HepG2 (cell line): ENCODE results near the gene UFL1. TPM values are rescaled to one million over a fixed set of nuclear protein-coding genes. Genes with fewer than 3 reads are reported as not detected.
"Not testable (repeated sequence)": the region's sequence is repeated elsewhere in the genome, so short reads cannot be mapped to it uniquely, and the experiment has no call there.

Experiments
- ATAC-seq: fragments of 200-7000 bp; cut with Tn5 transposase; 3 replicates; pipeline ENCODE4 v1.9.1; 2020; ENCODE audit warnings: mild to moderate bottlenecking, moderate library complexity
- BruUV-seq: library from RNA; stranded (reverse); fragments of 400-500 nt; replicated peaks from 2 replicates; lab custom pipeline; 2021; lab: Mats Ljungman, UMichigan
- CTCF ChIA-PET: fragments of 300-600 bp; formaldehyde crosslinking; extraction: SDS; loops from one replicate; lab custom pipeline; 2021; ENCODE audit warnings: low total read pairs, inconsistent platforms, low intra/inter-chr PET ratio; lab: Yijun Ruan, JAX
- POLR2A ChIA-PET: fragments of 350-600 bp; sonication (Branson Sonifier 250); formaldehyde crosslinking; loops from one replicate; lab custom pipeline; 2020; ENCODE audit warnings: antibody characterized with exemption, inconsistent platforms; lab: Yijun Ruan, JAX
- DNase-seq: peaks from one replicate; pipeline ENCODE4 v3.0.0-alpha.2; 2015; ENCODE audit warnings: low spot score
- FAIRE-seq: peaks from 3 replicates; lab custom pipeline; 2011; peaks lifted over from hg19 to GRCh38; lab: Jason Lieb, UNC
- H2AFZ ChIP-seq: one replicate; pipeline ENCODE4 v1.6.1; 2011; ENCODE audit warnings: low read length, inconsistent platforms
- H3K27ac ChIP-seq: fragments of 300-600 bp; 3 replicates; pipeline ENCODE4 v1.8.0; 2011; ENCODE audit warnings: mixed run types, mild to moderate bottlenecking, mixed read lengths, low read length, inconsistent platforms; ENCODE audit not compliant: insufficient read depth; ENCODE audit errors: extremely low read length
- H3K27me3 ChIP-seq, 2 experiments: fragments of 200-600 bp in 1 of 2; 2 replicates in 1 of 2; 3 replicates in 1 of 2; pipeline versions ENCODE4 v1.6.0 to v1.8.0; 2011; ENCODE audit warnings: low read length in 2 of 2, mild to moderate bottlenecking in 2 of 2, moderate library complexity in 2 of 2, inconsistent platforms in 1 of 2; ENCODE audit not compliant: insufficient read depth in 2 of 2, control insufficient read depth in 1 of 2
- H3K36me3 ChIP-seq, 2 experiments: fragments of 200-600 bp in 1 of 2; replicated peaks in 1 of 2; 2 replicates in 1 of 2; 3 replicates in 1 of 2; pipeline versions ENCODE4 v1.5.1 to v1.8.0; 2011; ENCODE audit warnings: low read length in 2 of 2, inconsistent platforms in 1 of 2; ENCODE audit not compliant: insufficient read depth in 2 of 2, control insufficient read depth in 1 of 2
- H3K4me1 ChIP-seq: 2 replicates; pipeline ENCODE4 v1.5.1; 2012; ENCODE audit warnings: low read length, inconsistent platforms; ENCODE audit not compliant: insufficient read depth
- H3K4me2 ChIP-seq: 2 replicates; pipeline ENCODE4 v1.6.0; 2011; ENCODE audit warnings: low read depth, low read length, inconsistent platforms
- H3K4me3 ChIP-seq, 3 experiments: fragments of 200-600 bp in 1 of 3; sonication (generic), shearing (Covaris generic) in 1 of 3; replicated peaks in 1 of 3; 2 replicates each; pipeline ENCODE4 v1.5.1; 2011 to 2016; ENCODE audit warnings: low read length in 3 of 3, inconsistent platforms in 2 of 3, low read depth in 2 of 3, mild to moderate bottlenecking in 2 of 3, control low read depth in 1 of 3, mixed read lengths in 1 of 3; ENCODE audit not compliant: insufficient read depth in 1 of 3
- H3K79me2 ChIP-seq: one replicate; pipeline ENCODE4 v1.6.1; 2011; ENCODE audit warnings: low read length, inconsistent platforms; ENCODE audit not compliant: insufficient read depth
- H3K9ac ChIP-seq: 2 replicates; pipeline ENCODE4 v1.6.0; 2011; ENCODE audit warnings: mild to moderate bottlenecking, low read depth, low read length, inconsistent platforms; ENCODE audit not compliant: insufficient read depth
- H3K9me3 ChIP-seq: 2 replicates; pipeline ENCODE4 v1.5.1; 2012; ENCODE audit warnings: mild to moderate bottlenecking, low read length
- H4K20me1 ChIP-seq: 2 replicates; pipeline ENCODE4 v1.6.0; 2011; ENCODE audit warnings: inconsistent platforms, mild to moderate bottlenecking, low read length, moderate library complexity; ENCODE audit not compliant: insufficient read depth
- MAFF ChIP-seq: IDR thresholded peaks from 2 replicates; pipeline ENCODE4 v1.6.1; 2011; ENCODE audit warnings: low read depth, low read length, improper control_type of control experiment
- MAFK ChIP-seq, 2 experiments: IDR thresholded peaks in 1 of 2; conservative IDR thresholded peaks in 1 of 2; 2 replicates each; pipeline ENCODE4 v1.6.1; 2011; ENCODE audit warnings: improper control_type of control experiment in 2 of 2, low read length in 2 of 2
- NFIC ChIP-seq: IDR thresholded peaks from 2 replicates; pipeline ENCODE4 v1.6.1; 2012; ENCODE audit warnings: mild to moderate bottlenecking, low read length, inconsistent platforms
- PLSCR1 ChIP-seq: sonication (generic); formaldehyde crosslinking; IDR thresholded peaks from 2 replicates; pipeline ENCODE4 v1.5.0; 2020; ENCODE audit warnings: missing genetic modification reagents, mild to moderate bottlenecking, borderline replicate concordance
- POGZ ChIP-seq: sonication (generic); formaldehyde crosslinking; IDR thresholded peaks from 2 replicates; pipeline ENCODE4 v1.4.0; 2020; ENCODE audit warnings: mild to moderate bottlenecking, missing genetic modification reagents
- ZBTB1 ChIP-seq: sonication (generic); formaldehyde crosslinking; IDR thresholded peaks from 2 replicates; pipeline ENCODE4 v1.4.0; 2020; ENCODE audit warnings: missing genetic modification reagents, borderline replicate concordance
- ZMAT5 ChIP-seq: sonication (generic); formaldehyde crosslinking; IDR thresholded peaks from 2 replicates; pipeline ENCODE4 v1.5.0; 2020; ENCODE audit warnings: mild to moderate bottlenecking, low read depth, missing genetic modification reagents, borderline replicate concordance
- ZNF577 ChIP-seq: sonication (generic); formaldehyde crosslinking; IDR thresholded peaks from 2 replicates; pipeline ENCODE4 v1.4.0; 2020; ENCODE audit warnings: mild to moderate bottlenecking, low read depth, missing genetic modification reagents, borderline replicate concordance
- ZNF652 ChIP-seq: IDR thresholded peaks from 2 replicates; pipeline ENCODE4 v1.6.1; 2016; ENCODE audit warnings: low read depth, borderline replicate concordance
- ZNF740 ChIP-seq: sonication (generic); formaldehyde crosslinking; IDR thresholded peaks from 2 replicates; pipeline ENCODE4 v1.4.0; 2020; ENCODE audit warnings: missing genetic modification reagents
- ZNF878 ChIP-seq: sonication (generic); formaldehyde crosslinking; IDR thresholded peaks from 2 replicates; pipeline ENCODE4 v1.8.1; 2023; ENCODE audit warnings: mild to moderate bottlenecking, missing genetic modification reagents, moderate library complexity
- WGBS: methylation state at CpG from one replicate; pipeline ENCODE4 v1.1.6; 2017; ENCODE audit warnings: low lambda C conversion rate; 5-methylcytosine and 5-hydroxymethylcytosine counted together
- in situ Hi-C: cut with HindIII; loops from 2 replicates; pipeline ENCODE4 v1.10.0; 2017; ENCODE audit warnings: low pct_unique_long_range_greater_than_20kb; ENCODE audit not compliant: extremely low pct_ligation_motif_present
- intact Hi-C: fragments of 100-400 bp; cut with micrococcal nuclease; formaldehyde crosslinking; loops from one replicate; pipeline ENCODE4 v1.10.0; 2022; ENCODE audit not compliant: unreplicated experiment
- polyA plus RNA-seq, 8 experiments: library from polyadenylated mRNA; depleted of rRNA in 3 of 8; stranded (reverse) in 7 of 8; unstranded in 1 of 8; fragments of >200 nt; fragmentation: Illumina TruSeq in 4 of 8; extraction: Trizol in 4 of 8; gene quantifications; 2 replicates each; pipeline versions ENCODE4 v1.2.1 to v1.2.3, GENCODE V29; 2011 to 2016; ENCODE audit warnings: low read depth in 4 of 8, missing spikeins in 1 of 8, mixed read lengths in 1 of 8; ENCODE audit not compliant: insufficient read depth in 1 of 8
- total RNA-seq, 5 experiments: library from RNA; depleted of rRNA; stranded (reverse); fragments of >200 nt; fragmentation: Illumina TruSeq; extraction: Trizol; gene quantifications; 2 replicates each; pipeline ENCODE4 v1.2.3, GENCODE V29; 2016; ENCODE audit warnings: low read depth in 1 of 5

UFL1 gene
- total and polyA plus RNA-seq, 2 of the 13 experiments (the other 11 are each of a cell fraction or from before 2014, with no cell fraction given) = 8.8 to 24.7 TPM

- TF ChIP-seq ZBTB1 (CRISPR knock-in tag) (no peak), NFIC (no peak), ZNF740 (CRISPR knock-in tag) (peak; percentile 74; the same call in 1 of the 2 replicates), POGZ (CRISPR knock-in tag) (no peak), ZNF878 (CRISPR knock-in tag) (no peak), ZMAT5 (no peak), PLSCR1 (no peak), ZNF652 (CRISPR knock-in tag) (peak; percentile 83)
Observed at GRCh38 chr6:96547654-96548053, 26.0 kb downstream of the UFL1 start (continued).

GRCh38 chr6:96554558-96554957, 33.0 kb downstream of the UFL1 start:
- in situ Hi-C loops (no loop called here), intact Hi-C loops (no loop called here)
- POLR2A ChIA-PET = no interaction called here
- DNase-seq = no peak
- Histone ChIP-seq H3K9me3 (no peaks in the 10 kb centered on the region), H4K20me1 (no peaks in the 10 kb centered on the region), H3K27me3 (no peaks in the 10 kb centered on the region), H3K4me3 (no peak overlapping the region), H3K4me2 (no peak overlapping the region), H3K36me3 (peaks cover 2 to 24% of the 10 kb centered on the region in 2 experiments), H3K4me1 (0 out of 2 replicates have a peak, but pooled peaks cover 7% of the 10 kb centered on the region), H2AFZ (no peak overlapping the region), H3K27ac (no peak overlapping the region), H3K9ac (no peak overlapping the region), H3K79me2 (no peaks in the 10 kb centered on the region)
- TF ChIP-seq MAFF = peak; percentile 53; the same call in 1 of the 2 replicates
- TF ChIP-seq MAFK (conservative IDR thresholded peaks at IDR 0.05 in 1 of 2, IDR thresholded peaks at IDR 0.05 in 1 of 2; ENCODE audit: low read length in 2 of 2) = peak; percentile 32 to 75; a peak in 3 of 4 replicates
- TF ChIP-seq ZNF577 (CRISPR knock-in tag) = no peak
- CTCF ChIA-PET = no interaction called here
- FAIRE-seq = no peak
- no peak for ATAC-seq
- WGBS = 95% methylated on average over 4 of the region's 4 CpGs
- no TSS peak for BruUV-seq

- BruUV-seq, H3K9me3 ChIP-seq, H3K27me3 ChIP-seq, H3K9ac ChIP-seq, DNase-seq, H3K4me2 ChIP-seq, intact Hi-C loops, FAIRE-seq, H3K4me1 ChIP-seq, POLR2A ChIA-PET, H2AFZ ChIP-seq, in situ Hi-C loops, H3K36me3 ChIP-seq, H3K27ac ChIP-seq, H4K20me1 ChIP-seq, ATAC-seq, H3K79me2 ChIP-seq, CTCF ChIA-PET, H3K4me3 ChIP-seq: not testable (repeated sequence)
- WGBS = 1% methylated on average over 2 of the region's 2 CpGs
Observed at GRCh38 chr6:96559740-96560139, 38.1 kb downstream of the UFL1 start.
